GM23248 (cell line): ENCODE results near the gene ELK3.

ENCODE experiments used
- EZH2 ChIP-seq: fragments of 200-600 bp; sonication (generic); IDR thresholded peaks from 2 replicates; pipeline ENCODE4 v1.6.1; 2018; ENCODE audit warnings: antibody characterized with exemption, mild to moderate bottlenecking; ENCODE audit not compliant: insufficient read depth, poor library complexity, severe bottlenecking
- EZH2phosphoT487 ChIP-seq: fragments of 200-600 bp; sonication (generic); IDR thresholded peaks from 2 replicates; pipeline ENCODE4 v1.6.1; 2018; ENCODE audit warnings: antibody characterized with exemption, moderate library complexity, mild to moderate bottlenecking, low read depth; ENCODE audit not compliant: insufficient read depth

GRCh38 chr12:96260644-96261043 is 66.5 kb downstream of the ELK3 start:
- no peak for TF ChIP-seq EZH2phosphoT487
- TF ChIP-seq EZH2, result no peak
